Measurements from ENCODE around the gene ATP9B.

- TF ChIP-seq CTCF (conservative IDR thresholded peaks at IDR 0.05 in 1 of 2, IDR thresholded peaks at IDR 0.05 in 1 of 2; ENCODE audit: extremely low read depth in 1 of 2, insufficient read depth in 1 of 2, low read depth in 1 of 2, low read length in 2 of 2) (no peak), EZH2 (IDR thresholded peaks at IDR 0.05; ENCODE audit: borderline replicate concordance, low read length) (no peak)
Observed at GRCh38 chr18:79336556-79337142, 267.5 kb downstream of the ATP9B start.
